GM20000 (cell line): ENCODE results near the gene APOL1.
"Not testable (repeated sequence)": the region's sequence is repeated elsewhere in the genome, so short reads cannot be mapped to it uniquely, and the experiment has no call there.

ENCODE experiments used
- DNase-seq: peaks from one replicate; pipeline ENCODE4 v3.0.0; 2012; ENCODE audit warnings: low spot score
- CTCF ChIP-seq: IDR thresholded peaks from 2 replicates; pipeline ENCODE4 v1.5.1; 2012; ENCODE audit warnings: mild to moderate bottlenecking, control low read depth; ENCODE audit errors: extremely low read depth, missing control alignments

Gene APOL1

GRCh38 chr22:36243986-36244385, 8.9 kb upstream of the APOL1 start:
- no peak for TF ChIP-seq CTCF
- DNase-seq, result no peak

DNA sequence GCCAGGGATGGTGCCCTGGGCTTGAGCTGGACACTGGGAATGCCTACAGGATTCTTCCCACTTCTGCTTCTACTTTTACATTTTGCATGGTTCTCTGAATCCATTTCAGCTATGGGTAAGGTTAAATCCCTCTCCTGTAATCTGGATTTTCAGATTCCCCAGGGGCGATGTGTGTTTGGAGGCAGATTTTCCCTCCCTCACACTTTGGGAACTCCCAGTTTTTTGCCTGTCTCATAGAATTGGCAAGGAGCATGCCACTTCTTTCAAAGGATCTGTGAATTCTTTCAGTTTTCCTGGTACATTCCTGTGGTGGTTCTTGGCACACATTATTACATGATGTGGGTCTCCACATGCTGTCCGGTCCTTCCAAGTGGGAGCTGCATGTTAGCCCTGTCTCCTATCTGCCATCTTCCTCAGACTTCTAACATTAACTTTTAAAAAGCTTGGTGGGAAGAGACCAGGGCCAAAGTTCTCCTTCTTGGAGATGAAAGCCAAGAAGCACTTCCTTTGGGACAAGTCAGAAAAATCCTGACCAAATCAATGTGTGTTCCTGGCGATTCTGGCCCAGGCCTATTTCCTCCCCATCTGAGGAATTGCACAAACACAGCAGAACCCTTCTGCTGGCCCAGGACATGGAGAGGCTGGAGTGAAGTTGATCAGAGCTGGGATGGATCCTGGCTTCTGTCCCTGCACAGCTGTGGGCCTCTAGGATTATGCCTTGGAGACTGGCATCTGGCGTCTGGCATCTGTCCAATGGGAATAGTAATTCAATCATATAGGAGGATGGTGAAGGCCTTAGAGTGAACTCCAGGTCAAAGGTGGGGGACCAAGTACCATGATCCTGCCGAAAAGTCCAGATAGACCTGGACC, 8.2 kb upstream of the APOL1 start:
- no peak for TF ChIP-seq CTCF
- no peak for DNase-seq

DNA sequence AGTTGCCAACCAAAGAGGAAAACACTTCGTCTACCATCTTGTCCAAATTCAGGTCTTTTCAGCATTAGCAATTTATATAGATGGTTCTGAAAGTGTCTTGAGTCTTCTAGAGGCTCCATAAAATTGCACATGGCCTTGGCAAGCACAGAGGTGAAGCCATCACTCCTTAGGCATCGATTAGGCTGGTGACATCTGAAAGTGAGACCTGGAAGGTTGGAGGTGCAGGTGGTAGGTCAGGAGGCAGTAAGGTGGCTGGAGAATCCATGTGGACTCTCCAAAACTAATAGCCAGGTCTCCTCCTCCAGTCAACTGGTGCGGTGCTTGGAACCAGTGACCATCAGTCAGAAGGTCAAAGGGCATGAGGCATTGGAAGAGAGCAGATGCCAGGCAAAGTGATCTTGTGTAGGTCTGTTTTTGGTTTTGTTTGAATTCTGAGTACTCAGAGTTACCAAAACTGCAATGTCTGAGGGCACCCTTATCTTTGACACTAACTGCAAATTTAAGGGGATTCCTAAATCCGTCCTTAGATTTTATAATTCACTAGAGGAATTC, 7.1 kb upstream of the APOL1 start:
- TF ChIP-seq CTCF, result no peak
- DNase-seq, result no peak

DNA sequence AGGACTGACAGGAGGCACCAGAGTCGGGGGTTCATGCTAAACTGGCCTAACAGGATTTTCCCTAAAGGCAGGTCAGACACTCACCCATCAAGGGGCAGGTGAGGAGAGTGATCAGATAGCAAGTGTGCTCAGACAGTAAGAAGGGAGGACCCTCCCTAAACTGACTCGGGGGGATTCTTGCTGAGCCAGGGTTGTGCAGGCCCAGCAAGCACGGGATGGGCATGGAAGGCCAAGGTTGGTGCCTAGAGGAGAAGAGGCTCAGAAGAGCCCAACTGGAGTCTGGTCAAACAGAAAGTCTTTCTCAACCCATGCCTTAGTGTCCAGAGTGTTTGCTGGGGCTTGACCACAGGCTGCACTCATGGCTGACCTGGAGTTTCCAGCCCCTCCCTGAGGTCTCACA, 6.2 kb upstream of the APOL1 start:
- DNase-seq, result no peak

GRCh38 chr22:36247955-36248354, 5.0 kb upstream of the APOL1 start:
- no peak for TF ChIP-seq CTCF
- no peak for DNase-seq

More for the DNA sequence above, 6.2 kb upstream of the APOL1 start:
- no peak for TF ChIP-seq CTCF

- TF ChIP-seq CTCF, result no peak
- DNase-seq, result no peak
These were observed 3.8 kb upstream of the APOL1 start for GRCh38 chr22:36249160-36249559.

- DNase-seq, result not testable (repeated sequence)
These were observed 2.5 kb upstream of the APOL1 start for GRCh38 chr22:36250292-36250960.

DNA sequence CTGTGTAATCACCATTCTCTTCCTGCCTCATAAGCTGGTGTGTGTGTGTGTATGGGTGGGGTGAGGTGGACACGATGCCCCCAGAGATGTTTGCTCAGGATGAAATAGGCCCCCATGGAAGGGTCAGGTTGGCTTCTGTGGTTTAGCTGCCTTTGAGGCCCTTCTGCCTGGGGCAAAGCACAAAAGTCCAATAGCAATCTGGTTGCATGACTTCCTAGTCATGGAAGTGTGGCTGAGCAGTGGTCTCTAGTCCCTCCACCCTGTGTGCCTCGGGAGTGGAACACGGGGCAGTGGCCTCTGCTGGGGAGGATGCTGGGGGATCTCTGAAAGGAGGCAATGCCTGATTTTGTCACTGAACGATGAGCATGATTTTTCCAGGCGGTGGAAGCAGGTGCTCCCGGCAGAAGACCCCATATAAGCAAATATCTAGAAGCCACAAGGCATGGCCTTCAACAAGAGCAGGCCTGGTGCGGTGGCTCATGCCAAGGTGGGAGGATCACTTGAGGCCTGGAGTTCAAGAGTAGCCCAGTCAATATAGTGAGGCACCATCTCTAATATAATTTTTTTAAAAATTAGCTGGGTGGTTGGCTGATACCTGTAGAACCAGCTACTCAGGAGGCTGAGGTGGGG, 839 bp upstream of the APOL1 start:
- DNase-seq, result not testable (repeated sequence)
